HL-60 (cell line): Measurements from ENCODE around the gene RBM5.
A peak's percentile ranks its signal among the peaks of the same experiment; 100 is the strongest.

Experiments
- DNase-seq, 2 experiments: peaks; one replicate each; pipeline ENCODE4 v3.0.0-alpha.2; 2010 to 2020; ENCODE audit warnings: low read depth in 1 of 2, low spot score in 1 of 2
- H3K27ac ChIP-seq: fragments of 250-450 bp; sonication (Bioruptor Pico); replicated peaks from 2 replicates; pipeline ENCODE4 v1.5.1; 2020; ENCODE audit warnings: mild to moderate bottlenecking, moderate library complexity
- H3K27me3 ChIP-seq: fragments of 250-450 bp; sonication (Bioruptor Pico); 2 replicates; pipeline ENCODE4 v1.5.1; 2021; ENCODE audit warnings: mild to moderate bottlenecking, moderate library complexity; ENCODE audit not compliant: insufficient read depth, poor library complexity, severe bottlenecking
- H3K4me3 ChIP-seq: replicated peaks from 2 replicates; pipeline ENCODE4 v1.5.1; 2011; ENCODE audit warnings: mild to moderate bottlenecking, control low read depth, low read length; ENCODE audit not compliant: insufficient read depth
- GABPA ChIP-seq: IDR thresholded peaks from 2 replicates; pipeline ENCODE4 v1.6.1; 2012; ENCODE audit warnings: low read depth
- POLR2AphosphoS5 ChIP-seq: IDR thresholded peaks from 2 replicates; pipeline ENCODE4 v1.6.1; 2012; ENCODE audit warnings: low read depth
- SPI1 ChIP-seq: IDR thresholded peaks from 2 replicates; pipeline ENCODE4 v1.6.1; 2012; ENCODE audit warnings: low read depth, mild to moderate bottlenecking, borderline replicate concordance
- TF ChIP-seq, protein P1 (sequence below): IDR thresholded peaks from one replicate; pipeline ENCODE4 v1.5.1; 2011; ENCODE audit warnings: low read length, control low read depth, inconsistent platforms; ENCODE audit not compliant: insufficient read depth
- TF ChIP-seq, protein P2 (sequence below): IDR thresholded peaks from 2 replicates; pipeline ENCODE4 v1.6.1; 2012; ENCODE audit warnings: low read depth; ENCODE audit not compliant: insufficient replicate concordance

The RBM5 gene

GRCh38 chr3:50154840-50155490 is 66.2 kb downstream of the RBM5 start, which contains the start of gene SEMA3F:
SEMA3F (plus strand) TSS chr3:50155324; CDS start chr3:50159623, 4,299 bp downstream.
- Histone ChIP-seq H3K4me3 (peak within 1 kb of the TSS; percentile 41), H3K27ac (no peak within 1 kb of the TSS), H3K27me3 (peaks cover 37% of the 10 kb centered on the region)
- peak in 1 of 2 experiments; percentile 12 for DNase-seq
- TF ChIP-seq GABPA: no peak
- TF ChIP-seq, protein P1, sequence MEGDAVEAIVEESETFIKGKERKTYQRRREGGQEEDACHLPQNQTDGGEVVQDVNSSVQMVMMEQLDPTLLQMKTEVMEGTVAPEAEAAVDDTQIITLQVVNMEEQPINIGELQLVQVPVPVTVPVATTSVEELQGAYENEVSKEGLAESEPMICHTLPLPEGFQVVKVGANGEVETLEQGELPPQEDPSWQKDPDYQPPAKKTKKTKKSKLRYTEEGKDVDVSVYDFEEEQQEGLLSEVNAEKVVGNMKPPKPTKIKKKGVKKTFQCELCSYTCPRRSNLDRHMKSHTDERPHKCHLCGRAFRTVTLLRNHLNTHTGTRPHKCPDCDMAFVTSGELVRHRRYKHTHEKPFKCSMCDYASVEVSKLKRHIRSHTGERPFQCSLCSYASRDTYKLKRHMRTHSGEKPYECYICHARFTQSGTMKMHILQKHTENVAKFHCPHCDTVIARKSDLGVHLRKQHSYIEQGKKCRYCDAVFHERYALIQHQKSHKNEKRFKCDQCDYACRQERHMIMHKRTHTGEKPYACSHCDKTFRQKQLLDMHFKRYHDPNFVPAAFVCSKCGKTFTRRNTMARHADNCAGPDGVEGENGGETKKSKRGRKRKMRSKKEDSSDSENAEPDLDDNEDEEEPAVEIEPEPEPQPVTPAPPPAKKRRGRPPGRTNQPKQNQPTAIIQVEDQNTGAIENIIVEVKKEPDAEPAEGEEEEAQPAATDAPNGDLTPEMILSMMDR: no peak
- no peak for TF ChIP-seq POLR2AphosphoS5
- no peak for TF ChIP-seq SPI1
- TF ChIP-seq, protein P2, sequence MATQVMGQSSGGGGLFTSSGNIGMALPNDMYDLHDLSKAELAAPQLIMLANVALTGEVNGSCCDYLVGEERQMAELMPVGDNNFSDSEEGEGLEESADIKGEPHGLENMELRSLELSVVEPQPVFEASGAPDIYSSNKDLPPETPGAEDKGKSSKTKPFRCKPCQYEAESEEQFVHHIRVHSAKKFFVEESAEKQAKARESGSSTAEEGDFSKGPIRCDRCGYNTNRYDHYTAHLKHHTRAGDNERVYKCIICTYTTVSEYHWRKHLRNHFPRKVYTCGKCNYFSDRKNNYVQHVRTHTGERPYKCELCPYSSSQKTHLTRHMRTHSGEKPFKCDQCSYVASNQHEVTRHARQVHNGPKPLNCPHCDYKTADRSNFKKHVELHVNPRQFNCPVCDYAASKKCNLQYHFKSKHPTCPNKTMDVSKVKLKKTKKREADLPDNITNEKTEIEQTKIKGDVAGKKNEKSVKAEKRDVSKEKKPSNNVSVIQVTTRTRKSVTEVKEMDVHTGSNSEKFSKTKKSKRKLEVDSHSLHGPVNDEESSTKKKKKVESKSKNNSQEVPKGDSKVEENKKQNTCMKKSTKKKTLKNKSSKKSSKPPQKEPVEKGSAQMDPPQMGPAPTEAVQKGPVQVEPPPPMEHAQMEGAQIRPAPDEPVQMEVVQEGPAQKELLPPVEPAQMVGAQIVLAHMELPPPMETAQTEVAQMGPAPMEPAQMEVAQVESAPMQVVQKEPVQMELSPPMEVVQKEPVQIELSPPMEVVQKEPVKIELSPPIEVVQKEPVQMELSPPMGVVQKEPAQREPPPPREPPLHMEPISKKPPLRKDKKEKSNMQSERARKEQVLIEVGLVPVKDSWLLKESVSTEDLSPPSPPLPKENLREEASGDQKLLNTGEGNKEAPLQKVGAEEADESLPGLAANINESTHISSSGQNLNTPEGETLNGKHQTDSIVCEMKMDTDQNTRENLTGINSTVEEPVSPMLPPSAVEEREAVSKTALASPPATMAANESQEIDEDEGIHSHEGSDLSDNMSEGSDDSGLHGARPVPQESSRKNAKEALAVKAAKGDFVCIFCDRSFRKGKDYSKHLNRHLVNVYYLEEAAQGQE: no peak

DNA sequence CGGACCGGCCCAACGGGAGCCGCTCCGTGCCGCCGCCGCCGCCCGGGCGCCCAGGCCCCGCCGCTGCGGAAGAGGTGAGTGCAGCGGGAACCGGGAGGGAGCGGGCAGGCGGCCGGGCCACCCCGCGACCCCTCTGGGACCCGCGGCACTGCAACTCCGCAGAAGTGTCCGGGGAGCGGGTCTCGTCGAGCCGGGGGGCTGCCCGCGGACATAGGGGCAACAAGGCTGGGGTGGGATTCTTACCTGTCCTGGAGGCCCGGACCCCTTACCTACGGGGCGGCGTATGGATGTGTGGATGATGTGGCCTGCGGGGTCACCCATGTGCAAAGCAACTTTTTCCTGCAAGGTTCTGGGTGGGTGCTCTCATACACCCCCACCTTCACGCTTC is 66.8 kb downstream of the RBM5 start:
- H3K4me3 ChIP-seq: no peak overlapping the region
- H3K27ac ChIP-seq: no peak overlapping the region
- no peak for TF ChIP-seq GABPA
- TF ChIP-seq SPI1: no peak
- TF ChIP-seq POLR2AphosphoS5: no peak
- TF ChIP-seq, protein P1: no peak
- TF ChIP-seq, protein P2: no peak
- H3K27me3 ChIP-seq: peaks cover 37% of the 10 kb centered on the region
- DNase-seq: no peak

GRCh38 chr3:50155891-50156290 is 67.2 kb downstream of the RBM5 start:
- TF ChIP-seq, protein P2: no peak
- TF ChIP-seq SPI1 (no peak), GABPA (no peak), POLR2AphosphoS5 (no peak)
- TF ChIP-seq, protein P1: no peak
- Histone ChIP-seq H3K27ac (no peak overlapping the region), H3K4me3 (no peak overlapping the region), H3K27me3 (peaks cover 37% of the 10 kb centered on the region)
- no peak for DNase-seq
